NCI-H774 (cell line): ENCODE measurements around the gene MAZ.
"Not testable (repeated sequence)": the region's sequence is repeated elsewhere in the genome, so short reads cannot be mapped to it uniquely, and the experiment has no call there.

Experiments used
- DNase-seq: peaks from one replicate; lab custom pipeline; 2025; lab: John Stamatoyannopoulos, UW

The MAZ gene

DNA sequence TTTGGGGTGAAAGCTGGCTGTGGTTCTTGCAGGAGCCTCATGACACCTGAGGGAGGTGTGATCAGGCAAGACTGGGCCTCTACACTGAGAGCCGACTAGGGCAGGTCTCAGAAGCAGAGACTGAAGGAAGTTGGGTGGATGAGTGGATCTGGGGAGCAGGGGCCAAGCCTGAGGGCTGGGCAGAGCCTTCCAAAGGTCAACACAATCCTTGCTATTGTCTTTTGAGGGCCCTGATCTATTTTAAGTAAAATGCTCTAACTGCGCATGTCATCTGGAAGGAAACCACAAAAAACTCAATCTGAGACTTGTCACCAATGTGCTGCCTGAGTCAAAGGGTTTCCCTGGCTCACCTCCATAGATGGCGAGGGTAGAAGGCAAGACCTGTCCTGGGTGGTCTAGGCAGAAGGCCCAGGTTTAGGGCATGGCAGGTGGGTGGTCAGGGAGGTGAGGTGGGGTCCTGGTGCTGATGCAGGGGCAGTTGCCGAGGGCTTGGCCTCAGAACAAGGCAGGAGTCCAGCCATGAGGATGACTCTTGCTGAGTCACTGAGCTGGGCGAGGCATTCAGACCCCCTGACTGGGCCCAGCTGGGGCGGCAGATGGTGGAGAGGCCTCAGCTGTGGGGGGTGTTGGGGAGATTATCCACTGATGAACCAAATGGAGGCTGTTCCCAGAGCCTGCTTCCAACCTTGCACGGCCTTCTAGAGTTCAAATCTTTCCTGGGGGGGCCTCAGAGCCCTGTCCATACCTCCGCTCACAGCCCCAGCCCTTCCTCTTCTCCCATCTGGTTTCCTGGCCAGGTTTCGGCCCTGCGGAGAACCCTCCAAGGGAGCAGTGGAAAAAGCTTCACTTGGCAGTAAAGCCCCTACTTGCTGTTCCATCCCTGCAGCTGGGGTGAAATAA, 19.1 kb downstream of the MAZ start:
- DNase-seq = no peak

DNA sequence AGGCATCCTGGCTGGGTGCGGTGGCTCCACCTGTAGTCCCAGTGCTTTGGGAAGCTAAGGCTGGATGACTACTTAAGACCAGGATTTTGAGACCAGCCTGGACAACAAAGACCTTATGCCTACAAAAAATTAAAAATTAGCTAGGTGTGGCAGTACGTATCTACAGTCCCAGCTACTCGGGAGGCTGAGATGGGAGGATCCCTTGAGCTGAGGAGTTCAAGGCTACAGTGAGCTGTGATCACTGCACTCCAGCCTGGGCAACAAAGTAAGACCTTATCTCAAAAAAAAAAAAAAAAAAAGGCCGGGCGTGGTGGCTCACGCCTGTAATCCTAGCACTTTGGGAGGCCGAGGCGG, 20.0 kb downstream of the MAZ start:
- DNase-seq = no peak

GRCh38 chr16:29830774-29831173, 24.4 kb downstream of the MAZ start:
- DNase-seq = no peak

DNA sequence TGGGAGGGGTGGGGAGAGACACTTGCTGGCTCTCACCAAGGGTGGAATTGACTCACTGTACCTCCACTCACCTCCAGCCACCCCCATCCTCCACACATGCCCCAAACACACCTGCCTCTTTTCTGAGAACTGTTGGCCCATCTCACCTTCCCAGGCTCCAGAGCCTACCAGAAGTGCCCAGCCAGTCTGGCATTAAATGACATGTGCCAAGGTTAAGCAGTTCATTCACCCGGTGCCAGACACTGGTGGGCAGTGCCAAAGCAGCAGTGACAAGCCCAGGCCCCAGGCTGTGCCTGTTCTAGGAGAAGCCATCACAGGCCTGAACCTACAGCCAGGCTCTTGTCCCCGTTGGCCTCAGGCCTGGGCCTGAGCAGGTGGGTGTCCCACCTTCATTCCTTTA, 25.2 kb downstream of the MAZ start:
- DNase-seq = no peak

DNA sequence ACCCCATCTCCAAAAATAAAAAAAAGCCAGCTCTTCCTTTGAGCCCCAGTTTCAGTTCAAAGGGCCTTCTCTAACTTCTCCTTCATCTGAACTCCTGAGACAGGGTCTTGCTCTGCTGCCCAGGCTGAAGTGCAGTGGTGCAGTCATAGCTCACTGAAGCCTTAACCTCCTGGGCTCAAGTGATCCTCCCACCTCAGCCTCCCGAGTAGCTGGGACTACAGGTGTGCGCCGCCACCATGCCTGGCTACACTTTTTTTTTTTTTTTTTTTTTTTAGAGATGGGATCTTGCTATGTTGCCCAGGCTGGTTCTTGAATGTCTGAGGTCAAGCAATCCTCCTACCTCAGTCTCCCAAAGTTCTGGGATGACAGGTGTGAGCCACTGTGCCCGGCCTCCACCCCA, 26.9 kb downstream of the MAZ start:
- DNase-seq = not testable (repeated sequence)

DNA sequence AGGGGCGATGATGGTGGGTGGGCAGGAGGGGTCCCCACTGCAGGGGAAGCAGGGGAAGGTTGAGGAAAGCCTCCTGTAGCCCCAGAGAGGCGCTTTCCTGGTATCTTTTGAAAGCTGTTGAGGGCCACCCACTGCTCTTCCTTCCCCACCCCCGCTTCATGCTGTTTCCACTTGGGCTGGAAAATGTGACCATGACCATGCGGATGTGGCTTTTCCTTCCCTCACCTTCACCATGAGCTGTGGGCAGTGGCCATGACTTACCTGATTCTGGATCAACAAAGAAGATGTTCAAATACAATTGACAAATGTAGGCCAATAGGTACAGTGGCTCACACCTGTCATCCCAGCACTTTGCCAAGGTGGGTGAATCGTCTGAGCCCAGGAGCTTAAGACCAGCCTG, 27.8 kb downstream of the MAZ start:
- no peak for DNase-seq

GRCh38 chr16:29835926-29836325, 29.6 kb downstream of the MAZ start:
- no peak for DNase-seq

DNA sequence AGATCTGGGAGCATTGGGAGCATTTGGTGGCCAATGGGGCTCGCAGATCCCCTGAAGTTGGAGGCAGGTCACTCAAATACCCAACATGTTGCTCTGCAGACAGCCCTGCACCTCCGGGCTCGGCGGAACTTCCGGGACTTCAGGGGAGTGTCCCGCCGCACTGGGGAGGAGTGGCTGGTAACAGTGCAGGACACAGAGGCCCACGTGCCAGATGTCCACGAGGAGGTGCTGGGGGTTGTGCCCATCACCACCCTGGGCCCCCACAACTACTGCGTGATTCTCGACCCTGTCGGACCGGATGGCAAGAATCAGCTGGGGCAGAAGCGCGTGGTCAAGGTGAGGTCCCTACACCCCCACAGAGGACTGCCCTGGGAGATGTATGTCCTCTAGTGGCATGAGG, 30.3 kb downstream of the MAZ start:
- no peak for DNase-seq

DNA sequence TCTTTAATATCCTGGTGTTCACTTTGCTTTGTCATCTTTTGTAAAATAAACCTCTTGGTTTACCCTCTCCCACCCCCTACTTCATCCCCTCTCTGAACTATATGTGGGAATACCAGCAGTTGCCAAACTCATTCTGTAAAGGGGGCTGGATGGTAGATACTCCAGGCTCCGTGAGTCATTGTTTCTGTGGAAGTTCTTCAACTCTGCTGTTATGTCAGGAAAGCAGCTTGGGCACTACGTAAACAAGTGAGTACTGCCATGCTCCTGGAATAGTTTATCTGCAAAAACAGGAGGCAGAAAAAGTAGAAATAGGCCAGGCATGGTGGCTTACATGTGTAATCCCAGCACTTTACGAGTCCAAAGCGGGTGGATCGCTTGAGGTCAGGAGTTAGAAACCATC, 31.5 kb downstream of the MAZ start:
- DNase-seq = no peak

DNA sequence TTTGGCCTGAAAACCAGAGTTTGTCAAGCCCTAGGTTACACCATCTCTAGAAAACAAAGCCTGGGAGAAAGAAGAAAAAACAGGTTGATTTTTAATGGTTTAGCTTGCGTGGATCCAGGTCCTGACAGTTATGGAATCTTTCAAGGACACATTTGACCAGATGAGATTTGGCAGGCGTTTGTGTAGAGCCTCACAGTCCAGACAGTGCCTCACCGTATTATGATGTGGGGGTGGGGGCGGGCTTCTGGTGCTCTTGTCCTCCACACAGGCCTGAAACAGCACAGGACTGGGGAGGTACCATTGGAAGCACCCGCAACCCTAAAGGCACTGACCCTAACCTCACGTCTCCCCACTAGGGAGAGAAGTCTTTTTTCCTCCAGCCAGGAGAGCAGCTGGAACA, 33.5 kb downstream of the MAZ start:
- DNase-seq = no peak

DNA sequence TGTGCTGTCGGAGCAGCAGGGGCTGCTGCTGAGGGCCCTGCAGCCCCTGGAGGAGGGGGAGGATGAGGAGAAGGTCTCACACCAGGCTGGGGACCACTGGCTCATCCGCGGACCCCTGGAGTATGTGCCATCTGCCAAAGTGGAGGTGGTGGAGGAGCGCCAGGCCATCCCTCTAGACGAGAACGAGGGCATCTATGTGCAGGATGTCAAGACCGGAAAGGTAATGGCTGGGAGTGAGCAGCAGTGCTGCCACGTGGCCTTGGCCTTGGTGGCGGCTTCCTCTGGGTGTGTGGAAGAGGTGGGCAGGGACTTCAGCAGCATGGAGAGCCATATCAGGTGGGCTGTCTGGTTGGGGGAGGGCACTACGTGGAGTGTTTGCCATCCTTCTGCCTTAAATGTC, 33.9 kb downstream of the MAZ start:
- no peak for DNase-seq

DNA sequence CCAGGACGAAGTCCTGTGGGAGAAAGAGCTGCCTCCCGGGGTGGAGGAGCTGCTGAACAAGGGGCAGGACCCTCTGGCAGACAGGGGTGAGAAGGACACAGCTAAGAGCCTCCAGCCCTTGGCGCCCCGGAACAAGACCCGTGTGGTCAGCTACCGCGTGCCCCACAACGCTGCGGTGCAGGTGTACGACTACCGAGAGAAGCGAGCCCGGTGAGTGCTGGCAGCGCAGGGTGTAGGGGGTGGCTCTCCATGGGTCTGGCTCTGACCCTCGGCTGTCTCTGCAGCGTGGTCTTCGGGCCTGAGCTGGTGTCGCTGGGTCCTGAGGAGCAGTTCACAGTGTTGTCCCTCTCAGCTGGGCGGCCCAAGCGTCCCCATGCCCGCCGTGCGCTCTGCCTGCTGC, 35.3 kb downstream of the MAZ start:
- no peak for DNase-seq

DNA sequence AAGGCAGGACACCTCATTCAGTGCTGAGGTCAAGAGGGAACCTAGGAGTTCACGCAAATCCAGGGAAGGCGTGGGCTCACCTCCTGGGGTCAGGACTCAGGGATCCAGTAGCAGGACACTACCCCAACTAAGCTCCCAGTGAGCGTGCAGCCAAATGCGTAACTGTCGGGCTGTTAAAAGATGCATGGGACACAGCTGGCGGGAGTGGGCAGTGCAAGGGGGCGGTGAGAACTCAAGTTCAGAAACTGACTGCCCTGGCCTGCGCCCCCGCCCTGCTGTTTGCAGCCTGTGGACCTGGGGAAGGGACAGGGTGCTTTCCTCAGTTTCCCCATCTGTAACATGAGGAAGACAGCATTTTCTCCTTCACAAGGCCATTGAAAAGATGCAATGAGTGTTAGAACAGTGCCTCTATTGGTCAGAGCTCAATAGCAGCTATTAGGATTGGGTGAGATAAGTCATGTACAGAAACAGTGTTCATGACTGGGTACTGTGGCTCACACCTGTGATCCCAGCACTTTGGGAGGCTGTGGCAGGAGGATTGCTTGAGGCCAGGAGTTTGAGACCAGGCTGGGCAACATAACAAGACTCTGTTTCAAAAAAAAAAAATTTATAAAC, 36.5 kb downstream of the MAZ start:
- DNase-seq = no peak

GRCh38 chr16:29843931-29844330, 37.6 kb downstream of the MAZ start:
- no peak for DNase-seq

- DNase-seq = no peak
Measured at GRCh38 chr16:29844575-29845331, 38.4 kb downstream of the MAZ start.

- DNase-seq = no peak
Measured at GRCh38 chr16:29845656-29846055, 39.3 kb downstream of the MAZ start.

GRCh38 chr16:29848420-29849297, 42.3 kb downstream of the MAZ start:
- DNase-seq = peak; percentile 57

DNA sequence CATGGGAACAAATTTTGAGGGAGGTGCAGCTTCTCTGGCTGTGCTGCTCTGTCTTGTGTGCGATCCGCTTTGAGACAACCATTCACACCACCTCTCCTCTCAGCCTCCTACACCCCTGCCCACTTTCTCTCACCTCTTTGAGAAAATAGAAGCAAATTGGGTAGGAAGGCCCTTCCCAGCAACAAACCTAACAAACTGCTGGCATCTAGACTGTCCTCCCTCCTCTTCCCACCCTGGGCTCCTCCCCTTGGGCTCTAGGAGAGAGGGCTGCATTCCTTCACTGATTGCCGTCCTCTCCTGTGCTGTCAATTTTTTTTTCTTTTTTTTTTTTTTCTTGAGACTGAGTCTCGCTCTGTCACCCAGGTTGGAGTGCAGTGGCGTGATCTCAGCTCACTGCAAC, 43.2 kb downstream of the MAZ start:
- no peak for DNase-seq

- DNase-seq = no peak
Measured at GRCh38 chr16:29850998-29851397, 44.7 kb downstream of the MAZ start.

GRCh38 chr16:29852654-29853053, 46.3 kb downstream of the MAZ start:
- peak; percentile 1 for DNase-seq

- DNase-seq = no peak
Measured at GRCh38 chr16:29854520-29855100, 48.3 kb downstream of the MAZ start.
